Stimulated activated CD4-positive, alpha-beta T cell treated with anti-CD3 and anti-CD28 coated beads, TNF-alpha, amount 100 ng/mL, for 24 hours (primary cell): ENCODE measurements around the gene RAB5IF.
A peak's percentile ranks its signal among the peaks of the same experiment; 100 is the strongest.
"Not testable (repeated sequence)": the region's sequence is repeated elsewhere in the genome, so short reads cannot be mapped to it uniquely, and the experiment has no call there.

ENCODE experiments used
- DNase-seq, 3 experiments: peaks; one replicate each; pipeline ENCODE4 v3.0.0-alpha.2; 2020; ENCODE audit warnings: low read depth in 3 of 3

RAB5IF gene

GRCh38 chr20:36629719-36630681, 24.4 kb downstream of the RAB5IF start:
- peak in 1 of 3 experiments; percentile 32 for DNase-seq

- DNase-seq: no peak
Observed at GRCh38 chr20:36631646-36632045, 26.1 kb downstream of the RAB5IF start.

GRCh38 chr20:36632147-36632486, 26.5 kb downstream of the RAB5IF start:
- no peak for DNase-seq

GRCh38 chr20:36632487-36633284, 27.1 kb downstream of the RAB5IF start:
- no peak for DNase-seq

- DNase-seq: no peak
Observed at GRCh38 chr20:36633285-36633772, 27.8 kb downstream of the RAB5IF start.

- DNase-seq: no peak
Observed at GRCh38 chr20:36634342-36634741, 28.8 kb downstream of the RAB5IF start.

- DNase-seq: not testable (repeated sequence)
Observed at GRCh38 chr20:36638876-36639400, 33.4 kb downstream of the RAB5IF start.

- DNase-seq: no peak
Observed at GRCh38 chr20:36641506-36641843, 35.9 kb downstream of the RAB5IF start.

GRCh38 chr20:36642136-36642535, 36.6 kb downstream of the RAB5IF start:
- DNase-seq: no peak

GRCh38 chr20:36644032-36644705, 38.6 kb downstream of the RAB5IF start:
- DNase-seq: peak; percentile 36 to 66 (median 42)

- DNase-seq: peak; percentile 24 to 54 (median 47)
Observed at GRCh38 chr20:36644706-36645095, 39.1 kb downstream of the RAB5IF start.

- no peak for DNase-seq
Observed at GRCh38 chr20:36645353-36645752, 39.8 kb downstream of the RAB5IF start.

- DNase-seq: peak; percentile 32 to 59 (median 41)
Observed at GRCh38 chr20:36645998-36646397, 40.4 kb downstream of the RAB5IF start, which contains the start of gene SLA2. Gene SLA2, minus strand, starts transcription at chr20:36646196. Its CDS starts 4,861 bp downstream, at chr20:36641335.

- DNase-seq: no peak
Observed at GRCh38 chr20:36646678-36647077, 41.1 kb downstream of the RAB5IF start.

- DNase-seq: no peak
Observed at GRCh38 chr20:36647196-36648121, 41.9 kb downstream of the RAB5IF start.

GRCh38 chr20:36653456-36653855, 47.9 kb downstream of the RAB5IF start:
- DNase-seq: no peak

GRCh38 chr20:36654506-36654905, 48.9 kb downstream of the RAB5IF start:
- no peak for DNase-seq

- no peak for DNase-seq
Observed at GRCh38 chr20:36655004-36655403, 49.4 kb downstream of the RAB5IF start.

- DNase-seq: no peak
Observed at GRCh38 chr20:36656733-36657132, 51.2 kb downstream of the RAB5IF start.

- no peak for DNase-seq
Observed at GRCh38 chr20:36658300-36658699, 52.7 kb downstream of the RAB5IF start.
